Upper lobe of left lung (tissue), 4 donors: Measurements from ENCODE around the gene YAF2.

Source experiments
- CTCF ChIP-seq, 6 experiments: fragments of 450-650 bp in 4 of 6; fragments of 200-600 bp in 2 of 6; sonication (generic) in 2 of 6; IDR thresholded peaks; one replicate each; pipeline ENCODE4 v1.5.1; 2016 to 2019; ENCODE audit warnings: antibody characterized with exemption in 6 of 6
- POLR2A ChIP-seq, 4 donors: fragments of 450-650 bp; IDR thresholded peaks; one replicate each; pipeline ENCODE4 v1.5.1; 2016 to 2017; ENCODE audit warnings: antibody characterized with exemption in 4 of 4, mild to moderate bottlenecking in 2 of 4

DNA sequence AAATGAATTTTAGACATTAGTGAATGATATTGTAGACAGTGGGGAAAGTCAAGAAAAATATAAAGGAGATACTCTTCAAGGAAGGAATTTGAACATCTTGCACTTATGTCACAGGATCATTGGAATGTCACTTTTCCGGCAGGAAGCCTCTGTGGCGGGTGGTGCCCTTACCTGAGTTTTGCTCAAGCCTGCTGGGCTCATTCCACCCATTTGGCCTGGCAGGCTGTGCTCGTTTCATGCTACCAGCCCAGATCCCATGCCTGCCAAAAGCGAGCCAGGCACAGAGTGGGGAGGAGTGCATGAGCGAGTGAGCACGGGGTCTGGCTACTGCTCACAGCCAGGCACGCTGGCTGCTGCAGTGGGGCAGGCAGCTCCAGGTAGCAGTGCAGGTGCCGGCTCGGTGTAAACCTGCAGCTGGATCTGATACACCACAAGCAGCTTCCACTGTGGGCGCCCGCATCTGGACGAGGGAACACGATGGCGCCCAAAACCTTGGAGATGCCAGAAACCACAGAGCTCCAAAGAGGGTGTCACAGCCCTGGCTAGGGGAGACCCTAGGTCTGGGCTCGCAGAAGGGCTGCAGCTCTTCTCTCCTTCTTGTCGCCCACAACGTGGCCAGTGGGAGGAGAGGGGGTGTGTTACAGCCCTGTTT, 28.7 kb upstream of the YAF2 start:
- no peak for TF ChIP-seq CTCF (IDR thresholded peaks at IDR 0.05)
- TF ChIP-seq POLR2A (IDR thresholded peaks at IDR 0.05), result no peak
